RWPE2 (cell line): ENCODE results near the gene DCST2.
"Not testable (repeated sequence)": the region's sequence is repeated elsewhere in the genome, so short reads cannot be mapped to it uniquely, and the experiment has no call there.

ENCODE experiments used
- ATAC-seq: fragments of 200-7000 bp; cut with Tn5 transposase; 3 replicates; pipeline ENCODE4 v1.9.1; 2021; ENCODE audit warnings: low read depth
- DNase-seq: peaks from one replicate; pipeline ENCODE4 v3.0.0-alpha.2; 2020; ENCODE audit warnings: low spot score
- H3K27ac ChIP-seq: fragments of 450-650 bp; 2 replicates; pipeline ENCODE4 v1.5.1; 2017; ENCODE audit warnings: mild to moderate bottlenecking; ENCODE audit not compliant: poor library complexity, severe bottlenecking
- H3K27me3 ChIP-seq: fragments of 250-450 bp; sonication (Bioruptor Pico); 2 replicates; pipeline ENCODE4 v1.5.1; 2021; ENCODE audit warnings: mild to moderate bottlenecking, moderate library complexity; ENCODE audit not compliant: insufficient read depth, poor library complexity, severe bottlenecking
- H3K36me3 ChIP-seq: fragments of 250-450 bp; sonication (Bioruptor Pico); 2 replicates; pipeline ENCODE4 v1.5.1; 2020; ENCODE audit warnings: low read depth, mild to moderate bottlenecking, moderate library complexity
- H3K4me1 ChIP-seq: fragments of 250-450 bp; sonication (Bioruptor Pico); 2 replicates; pipeline ENCODE4 v1.5.1; 2021; ENCODE audit warnings: mild to moderate bottlenecking, moderate library complexity; ENCODE audit not compliant: insufficient read depth, poor library complexity, severe bottlenecking
- H3K4me3 ChIP-seq: fragments of 250-450 bp; sonication (Bioruptor Pico); 2 replicates; pipeline ENCODE4 v1.5.1; 2021; ENCODE audit warnings: mild to moderate bottlenecking, moderate library complexity; ENCODE audit not compliant: severe bottlenecking
- H3K9me3 ChIP-seq: fragments of 250-450 bp; sonication (Bioruptor Pico); 2 replicates; pipeline ENCODE4 v1.5.1; 2021; ENCODE audit warnings: mild to moderate bottlenecking, moderate library complexity; ENCODE audit not compliant: severe bottlenecking
- CTCF ChIP-seq: fragments of 450-650 bp; IDR thresholded peaks from one replicate; pipeline ENCODE4 v1.5.1; 2017; ENCODE audit warnings: mild to moderate bottlenecking, moderate library complexity; ENCODE audit not compliant: poor library complexity, severe bottlenecking

DCST2 gene

GRCh38 chr1:154988058-154988954, 45.3 kb downstream of the DCST2 start:
- Histone ChIP-seq H3K27me3 (no peaks in the 10 kb centered on the region), H3K4me3 (no peak overlapping the region), H3K4me1 (peaks cover 4% of the 10 kb centered on the region), H3K36me3 (peaks cover 57% of the 10 kb centered on the region), H3K9me3 (no peaks in the 10 kb centered on the region), H3K27ac (no peak overlapping the region)
- DNase-seq (peak; percentile 52), ATAC-seq (no peak)
- peak; percentile 4 for TF ChIP-seq CTCF

GRCh38 chr1:154987326-154987725, 46.3 kb downstream of the DCST2 start:
- ATAC-seq = no peak
- Histone ChIP-seq H3K27ac (no peak overlapping the region), H3K36me3 (peaks cover 57% of the 10 kb centered on the region), H3K27me3 (no peaks in the 10 kb centered on the region), H3K9me3 (no peaks in the 10 kb centered on the region), H3K4me1 (peaks cover 9% of the 10 kb centered on the region), H3K4me3 (no peak overlapping the region)
- no peak for DNase-seq
- no peak for TF ChIP-seq CTCF

GRCh38 chr1:154986736-154987135, 46.8 kb downstream of the DCST2 start:
- not testable (repeated sequence) for ATAC-seq, H3K27me3 ChIP-seq, H3K9me3 ChIP-seq, DNase-seq, H3K27ac ChIP-seq, H3K4me3 ChIP-seq
- Histone ChIP-seq H3K4me1 (peaks cover 10% of the 10 kb centered on the region), H3K36me3 (peaks cover 57% of the 10 kb centered on the region)

GRCh38 chr1:154983776-154984466, 49.7 kb downstream of the DCST2 start:
- Histone ChIP-seq H3K4me3 (peak overlapping the region; percentile 75), H3K9me3 (no peaks in the 10 kb centered on the region), H3K4me1 (peaks cover 10% of the 10 kb centered on the region), H3K36me3 (peaks cover 52% of the 10 kb centered on the region), H3K27me3 (no peaks in the 10 kb centered on the region), H3K27ac (peak overlapping the region; percentile 67)
- DNase-seq = peak; percentile 53
- peak; percentile 16 for TF ChIP-seq CTCF
- ATAC-seq = peak; percentile 5; the same call in 1 of the 3 replicates

- no peak for TF ChIP-seq CTCF
- peaks cover 10% of the 10 kb centered on the region for H3K4me1 ChIP-seq
- H3K4me3 ChIP-seq = peak within 1 kb of the TSS; percentile 75
- no peaks in the 10 kb centered on the region for H3K9me3 ChIP-seq
- no peaks in the 10 kb centered on the region for H3K27me3 ChIP-seq
- peak; percentile 98 for DNase-seq
- H3K27ac ChIP-seq = peak within 1 kb of the TSS; percentile 67
- H3K36me3 ChIP-seq = peaks cover 49% of the 10 kb centered on the region
- peak; percentile 99 for ATAC-seq
Observed at GRCh38 chr1:154982897-154983648, 50.5 kb downstream of the DCST2 start, which contains the start of gene FLAD1. TSS of gene FLAD1 (plus strand) at chr1:154983344. CDS start at chr1:154983695, 351 bp downstream.
